Activated CD4-positive, alpha-beta memory T cell treated with anti-CD3 and anti-CD28 coated beads, Interleukin-2, amount 10 ng/mL, durations not matched to agents 7 days and 5 days (primary cell): ENCODE data around the gene KIAA0319L. TPM values are rescaled to one million over a fixed set of nuclear protein-coding genes. Genes with fewer than 3 reads are reported as not detected.
A peak's percentile ranks its signal among the peaks of the same experiment; 100 is the strongest.

Source experiments
- CTCF ChIA-PET: fragments of 350-600 bp; sonication (Branson Sonifier 250); formaldehyde crosslinking; loops from one replicate; lab custom pipeline; 2021; ENCODE audit warnings: antibody characterized with exemption, inconsistent platforms; lab: Charles Lee
- POLR2A ChIA-PET: fragments of 350-600 bp; sonication (Branson Sonifier 250); formaldehyde crosslinking; loops from one replicate; lab custom pipeline; 2021; ENCODE audit warnings: antibody characterized with exemption; lab: Charles Lee
- DNase-seq: peaks from one replicate; pipeline ENCODE4 v3.0.0-alpha.2; 2020
- H3K27ac Mint-ChIP-seq: one replicate; pipeline ENCODE4 v1.8.0; 2021; ENCODE audit warnings: mild to moderate bottlenecking, mixed read lengths
- H3K27me3 Mint-ChIP-seq: one replicate; pipeline ENCODE4 v1.8.0; 2021; ENCODE audit warnings: mixed read lengths
- H3K36me3 Mint-ChIP-seq: one replicate; pipeline ENCODE4 v1.8.0; 2021; ENCODE audit warnings: low read depth, mixed read lengths
- H3K4me1 Mint-ChIP-seq: one replicate; pipeline ENCODE4 v1.8.0; 2021; ENCODE audit warnings: mixed read lengths
- H3K4me3 Mint-ChIP-seq: one replicate; pipeline ENCODE4 v1.8.0; 2021; ENCODE audit warnings: mild to moderate bottlenecking, mixed read lengths
- H3K9me3 Mint-ChIP-seq: one replicate; pipeline ENCODE4 v1.8.0; 2021; ENCODE audit warnings: mixed read lengths
- total RNA-seq, 2 experiments: library from RNA; stranded (reverse); gene quantifications; one replicate each; pipeline ENCODE4 v1.2.3, GENCODE V29; 2021

The KIAA0319L gene
- total RNA-seq, result 10 to 100 TPM; 48.4 to 53.2 TPM

GRCh38 chr1:35557118-35557610 lies at the start of gene KIAA0319L:
KIAA0319L (minus strand) TSS chr1:35557403; CDS start chr1:35554491, 2,912 bp downstream.
- Mint-ChIP-seq H3K4me1 (peaks cover 47% of the 10 kb centered on the region), H3K9me3 (no peaks in the 10 kb centered on the region), H3K27me3 (no peaks in the 10 kb centered on the region), H3K36me3 (peaks cover 22% of the 10 kb centered on the region), H3K27ac (peak within 1 kb of the TSS; percentile 94), H3K4me3 (peak within 1 kb of the TSS; percentile 95)
- ChIA-PET POLR2A (interaction anchor here (0.7 to 5.3 kb wide), 22 partner anchors 9 to 573 kb away, joined by 3 to 61 read pairs (median 5); partner anchors contain the start of genes CLSPN, SFPQ, ZMYM1 and ZMYM6), CTCF (interaction anchor here (1.0 to 2.9 kb wide), 8 partner anchors 7 to 326 kb away, joined by 3 to 45 read pairs (median 4); partner anchors contain the start of genes AGO1 and TFAP2E)
- DNase-seq, result no peak

- ChIA-PET CTCF (interaction anchor here (1.3 to 1.4 kb wide), 2 partner anchors 41 to 110 kb away, joined by 3 to 6 read pairs; no protein-coding TSS in a partner anchor), POLR2A (interaction anchor here (0.5 kb wide), 1 partner anchor 93 kb away, joined by 3 read pairs; no protein-coding TSS in a partner anchor)
- Mint-ChIP-seq H3K4me3 (no peak overlapping the region), H3K36me3 (peaks cover 63% of the 10 kb centered on the region), H3K27me3 (no peaks in the 10 kb centered on the region), H3K27ac (no peak overlapping the region), H3K4me1 (peaks cover 7% of the 10 kb centered on the region), H3K9me3 (no peaks in the 10 kb centered on the region)
- DNase-seq, result no peak
These were observed 48.6 kb upstream of the KIAA0319L start for GRCh38 chr1:35605867-35606182.

DNA sequence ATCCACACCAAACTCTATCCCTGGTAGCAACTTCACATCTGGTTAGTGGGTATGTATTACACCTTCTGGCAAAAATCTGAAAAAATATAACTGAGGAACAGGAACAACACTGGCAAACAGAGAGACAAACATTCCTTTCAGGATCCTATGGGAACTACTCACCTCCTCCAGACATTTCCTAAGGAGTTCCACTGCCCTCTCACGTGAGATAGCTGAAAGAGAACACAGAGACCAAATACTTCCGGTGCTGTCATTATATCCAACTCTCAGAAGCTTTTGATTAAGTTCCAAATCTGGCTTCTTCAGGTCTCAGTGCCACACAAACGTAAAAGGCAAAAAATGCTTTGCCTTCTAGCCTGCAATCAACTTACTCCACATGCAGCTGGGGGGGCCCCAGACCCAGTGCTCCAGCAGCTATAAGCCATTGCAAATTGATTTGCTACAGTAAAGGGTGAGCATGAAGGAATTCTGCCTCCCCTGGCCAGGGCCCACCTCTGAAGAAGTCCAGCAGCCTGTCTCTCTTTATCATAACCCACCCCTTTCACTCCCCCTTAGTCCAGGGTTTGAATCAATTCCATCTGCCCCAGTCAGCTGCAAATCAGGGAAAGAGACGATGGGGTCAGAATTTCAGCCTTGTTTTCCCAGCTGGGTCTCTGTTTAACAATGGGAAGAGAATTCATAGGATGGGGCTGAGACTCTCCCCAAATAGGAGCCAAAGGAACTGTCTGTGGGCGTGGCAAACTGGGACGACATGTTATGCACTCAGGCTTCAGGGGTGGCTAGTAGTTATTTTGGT lies 48.1 kb upstream of the KIAA0319L start:
- no peaks in the 10 kb centered on the region for H3K27me3 Mint-ChIP-seq
- no peaks in the 10 kb centered on the region for H3K9me3 Mint-ChIP-seq
- no peak overlapping the region for H3K27ac Mint-ChIP-seq
- ChIA-PET POLR2A (interaction anchor here (0.5 kb wide), 1 partner anchor 92 kb away, joined by 3 read pairs; no protein-coding TSS in a partner anchor), CTCF (interaction anchor here (1.3 to 1.4 kb wide), 2 partner anchors 41 to 110 kb away, joined by 3 to 6 read pairs; no protein-coding TSS in a partner anchor)
- no peak for DNase-seq
- peaks cover 7% of the 10 kb centered on the region for H3K4me1 Mint-ChIP-seq
- peaks cover 67% of the 10 kb centered on the region for H3K36me3 Mint-ChIP-seq
- H3K4me3 Mint-ChIP-seq, result no peak overlapping the region

DNA sequence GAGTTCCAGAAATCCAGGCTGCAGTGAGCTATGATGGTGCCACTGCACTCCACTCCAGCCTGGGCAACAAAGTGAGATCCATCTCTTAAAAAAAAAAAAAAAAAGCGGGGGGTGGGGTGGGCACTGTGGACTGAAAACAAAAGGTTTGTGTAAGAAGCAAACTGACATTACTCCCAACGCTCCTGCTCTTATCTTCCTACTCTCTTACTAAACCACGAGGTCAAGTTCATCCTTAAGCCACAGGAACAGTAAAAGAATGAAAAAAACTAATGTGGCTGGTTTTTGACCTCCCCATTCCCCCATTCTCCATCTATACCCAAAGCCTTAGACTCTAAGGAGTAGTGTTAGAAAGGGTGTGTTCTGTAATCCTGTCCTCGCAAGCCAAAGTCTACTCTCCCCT lies 46.7 kb upstream of the KIAA0319L start:
- Mint-ChIP-seq H3K36me3 (peaks cover 70% of the 10 kb centered on the region), H3K4me1 (peaks cover 7% of the 10 kb centered on the region), H3K9me3 (no peaks in the 10 kb centered on the region), H3K27ac (no peak overlapping the region), H3K4me3 (no peak overlapping the region), H3K27me3 (no peaks in the 10 kb centered on the region)
- CTCF ChIA-PET, result no interaction called here
- DNase-seq, result no peak
- POLR2A ChIA-PET, result no interaction called here

GRCh38 chr1:35603468-35603867 lies 46.3 kb upstream of the KIAA0319L start:
- POLR2A ChIA-PET, result no interaction called here
- Mint-ChIP-seq H3K27me3 (no peaks in the 10 kb centered on the region), H3K4me3 (no peak overlapping the region), H3K36me3 (peaks cover 68% of the 10 kb centered on the region), H3K27ac (no peak overlapping the region), H3K4me1 (peaks cover 7% of the 10 kb centered on the region), H3K9me3 (no peaks in the 10 kb centered on the region)
- DNase-seq, result no peak
- CTCF ChIA-PET, result no interaction called here

- Mint-ChIP-seq H3K4me1 (no peaks in the 10 kb centered on the region), H3K27me3 (no peaks in the 10 kb centered on the region), H3K27ac (peak overlapping the region; percentile 5), H3K36me3 (peaks cover 55% of the 10 kb centered on the region), H3K9me3 (no peaks in the 10 kb centered on the region), H3K4me3 (no peak overlapping the region)
- CTCF ChIA-PET, result interaction anchor here (1.3 kb wide), 1 partner anchor 44 kb away, joined by 3 read pairs; no protein-coding TSS in a partner anchor
- no peak for DNase-seq
- POLR2A ChIA-PET, result no interaction called here
These were observed 43.4 kb upstream of the KIAA0319L start for GRCh38 chr1:35600593-35600992.

DNA sequence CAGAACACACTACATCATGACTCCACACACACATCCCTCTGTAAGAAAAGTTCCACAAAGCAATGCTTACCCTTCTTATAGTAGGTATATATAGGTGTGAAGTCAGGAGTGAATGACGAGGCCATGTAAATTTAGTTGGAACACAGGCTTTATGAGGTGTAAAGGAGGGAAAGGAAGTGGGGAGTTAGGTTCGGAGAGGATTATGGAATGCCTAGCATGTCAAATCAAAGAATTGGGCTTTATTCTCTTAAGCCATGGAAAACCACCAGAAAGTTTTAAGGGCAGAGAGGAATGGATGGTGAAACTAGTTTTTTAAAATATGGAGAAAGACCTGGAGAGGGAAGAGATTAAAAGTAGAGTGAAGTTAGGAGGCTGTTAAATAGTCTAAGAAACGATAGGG lies 42.2 kb upstream of the KIAA0319L start:
- H3K9me3 Mint-ChIP-seq, result no peaks in the 10 kb centered on the region
- POLR2A ChIA-PET, result no interaction called here
- no peak overlapping the region for H3K4me3 Mint-ChIP-seq
- H3K36me3 Mint-ChIP-seq, result peaks cover 47% of the 10 kb centered on the region
- no peak overlapping the region for H3K27ac Mint-ChIP-seq
- H3K27me3 Mint-ChIP-seq, result no peaks in the 10 kb centered on the region
- CTCF ChIA-PET, result no interaction called here
- H3K4me1 Mint-ChIP-seq, result no peaks in the 10 kb centered on the region
- no peak for DNase-seq

GRCh38 chr1:35598895-35599294 lies 41.7 kb upstream of the KIAA0319L start:
- Mint-ChIP-seq H3K27me3 (no peaks in the 10 kb centered on the region), H3K36me3 (peaks cover 43% of the 10 kb centered on the region), H3K9me3 (no peaks in the 10 kb centered on the region), H3K4me1 (no peaks in the 10 kb centered on the region), H3K4me3 (no peak overlapping the region), H3K27ac (no peak overlapping the region)
- ChIA-PET POLR2A (no interaction called here), CTCF (no interaction called here)
- DNase-seq, result no peak

DNA sequence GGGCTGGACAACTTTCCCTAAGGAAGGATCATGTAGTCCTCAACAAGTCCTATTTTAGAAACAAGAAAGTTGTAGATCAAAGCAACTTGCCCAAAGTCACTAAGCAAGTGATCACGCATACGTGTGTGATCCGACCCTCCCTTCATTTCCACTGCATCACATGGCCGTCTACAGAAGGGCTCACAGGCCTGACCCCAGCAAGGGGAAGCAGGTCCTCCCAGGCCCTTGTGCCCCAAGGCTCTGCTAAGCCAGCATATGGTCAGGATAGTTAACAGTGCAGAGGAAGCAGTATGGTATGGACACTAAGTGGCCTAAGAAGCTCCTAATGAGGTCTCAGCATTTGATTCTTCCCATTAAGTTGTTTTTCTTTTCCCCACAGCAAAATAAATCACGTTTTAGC lies 40.7 kb upstream of the KIAA0319L start:
- ChIA-PET POLR2A (interaction anchor here (1.6 kb wide), 1 partner anchor 20 kb away, joined by 5 read pairs; no protein-coding TSS in a partner anchor), CTCF (no interaction called here)
- peaks cover 35% of the 10 kb centered on the region for H3K36me3 Mint-ChIP-seq
- peaks cover 6% of the 10 kb centered on the region for H3K4me1 Mint-ChIP-seq
- no peak for DNase-seq
- H3K4me3 Mint-ChIP-seq, result no peak overlapping the region
- H3K27me3 Mint-ChIP-seq, result no peaks in the 10 kb centered on the region
- no peak overlapping the region for H3K27ac Mint-ChIP-seq
- no peaks in the 10 kb centered on the region for H3K9me3 Mint-ChIP-seq

DNA sequence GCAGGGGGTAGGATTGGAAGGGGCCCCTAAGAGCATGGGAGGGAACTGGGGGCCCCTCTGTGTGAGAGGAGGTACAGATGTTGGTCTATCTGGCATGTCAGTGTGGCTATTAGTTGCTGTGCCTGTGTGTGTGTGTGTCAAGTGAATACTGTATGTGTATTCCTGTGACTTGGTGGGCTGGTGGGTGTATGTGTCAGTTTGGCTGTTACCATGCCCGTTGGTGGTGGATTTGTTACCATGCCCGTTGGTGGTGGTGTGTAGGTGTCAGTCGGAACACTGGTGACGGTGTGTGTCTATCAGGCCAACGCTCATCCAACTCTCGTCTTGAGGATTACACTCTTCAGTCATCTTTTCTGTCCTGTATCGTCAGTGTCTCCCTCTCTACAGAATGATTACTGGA lies 38.5 kb upstream of the KIAA0319L start:
- no peak for DNase-seq
- Mint-ChIP-seq H3K4me3 (no peak overlapping the region), H3K9me3 (no peaks in the 10 kb centered on the region), H3K4me1 (peaks cover 8% of the 10 kb centered on the region), H3K27me3 (no peaks in the 10 kb centered on the region), H3K36me3 (peaks cover 28% of the 10 kb centered on the region), H3K27ac (no peak overlapping the region)
- POLR2A ChIA-PET, result no interaction called here
- CTCF ChIA-PET, result no interaction called here

- H3K27ac Mint-ChIP-seq, result no peak overlapping the region
- peaks cover 8% of the 10 kb centered on the region for H3K4me1 Mint-ChIP-seq
- no peaks in the 10 kb centered on the region for H3K27me3 Mint-ChIP-seq
- no peaks in the 10 kb centered on the region for H3K9me3 Mint-ChIP-seq
- ChIA-PET CTCF (interaction anchor here (1.7 kb wide), 1 partner anchor 29 kb away, joined by 5 read pairs; no protein-coding TSS in a partner anchor), POLR2A (interaction anchor here (0.6 to 1.6 kb wide), 4 partner anchors 13 to 43 kb away, joined by 3 to 7 read pairs (median 3); no protein-coding TSS in a partner anchor)
- no peak for DNase-seq
- H3K36me3 Mint-ChIP-seq, result peaks cover 19% of the 10 kb centered on the region
- H3K4me3 Mint-ChIP-seq, result no peak overlapping the region
These were observed 37.0 kb upstream of the KIAA0319L start for GRCh38 chr1:35594005-35594760.

GRCh38 chr1:35592991-35593769 lies 36.0 kb upstream of the KIAA0319L start:
- Mint-ChIP-seq H3K27me3 (no peaks in the 10 kb centered on the region), H3K4me1 (peaks cover 8% of the 10 kb centered on the region), H3K9me3 (no peaks in the 10 kb centered on the region), H3K27ac (no peak overlapping the region), H3K36me3 (peaks cover 15% of the 10 kb centered on the region), H3K4me3 (no peak overlapping the region)
- no peak for DNase-seq
- CTCF ChIA-PET, result interaction anchor here (1.1 to 1.7 kb wide), 2 partner anchors 28 to 122 kb away, joined by 3 to 5 read pairs; no protein-coding TSS in a partner anchor
- POLR2A ChIA-PET, result interaction anchor here (0.9 to 1.6 kb wide), 3 partner anchors 16 to 44 kb away, joined by 3 to 7 read pairs (median 3); no protein-coding TSS in a partner anchor
